Lower leg skin (tissue), 4 donors: ENCODE data around the gene CMIP. TPM values are rescaled to one million over a fixed set of nuclear protein-coding genes. Genes with fewer than 3 reads are reported as not detected.

Source experiments
- DNase-seq, 2 donors: peaks; one replicate each; pipeline ENCODE4 v3.0.0-alpha.2; 2019; ENCODE audit warnings: low spot score in 2 of 2
- H3K4me3 ChIP-seq: fragments of 200-600 bp; sonication (generic); 2 replicates; pipeline ENCODE4 v1.5.1; 2017; ENCODE audit warnings: mild to moderate bottlenecking, low read depth; ENCODE audit not compliant: poor library complexity, severe bottlenecking
- POLR2A ChIP-seq, 2 donors: fragments of 450-650 bp; IDR thresholded peaks; one replicate each; pipeline ENCODE4 v1.6.1; 2016 to 2017; ENCODE audit warnings: antibody characterized with exemption in 2 of 2, mild to moderate bottlenecking in 1 of 2, moderate library complexity in 1 of 2
- WGBS, 2 donors: methylation state at CpG; one replicate each; pipeline ENCODE4 v1.1.5; 2018; 5-methylcytosine and 5-hydroxymethylcytosine counted together
- intact Hi-C: fragments of 100-400 bp; cut with DNase I; formaldehyde crosslinking; loops from one replicate; pipeline ENCODE4 v1.15.0; 2023; ENCODE audit warnings: low total_unique reads
- total RNA-seq, 4 donors: library from RNA; depleted of rRNA; stranded (reverse); fragments of >200 nt; gene quantifications; one replicate each; pipeline ENCODE4 v1.1.0, GENCODE V29; 2016
- TF ChIP-seq, protein P1 (sequence below), 3 donors: fragments of 450-650 bp; IDR thresholded peaks; one replicate each; pipeline ENCODE4 v1.5.1; 2016; ENCODE audit warnings: antibody characterized with exemption in 3 of 3, mild to moderate bottlenecking in 3 of 3, moderate library complexity in 2 of 3

Gene CMIP
- total RNA-seq, 4 donors from 2014 or later = 53.7 to 115 (median 77.4) TPM

DNA sequence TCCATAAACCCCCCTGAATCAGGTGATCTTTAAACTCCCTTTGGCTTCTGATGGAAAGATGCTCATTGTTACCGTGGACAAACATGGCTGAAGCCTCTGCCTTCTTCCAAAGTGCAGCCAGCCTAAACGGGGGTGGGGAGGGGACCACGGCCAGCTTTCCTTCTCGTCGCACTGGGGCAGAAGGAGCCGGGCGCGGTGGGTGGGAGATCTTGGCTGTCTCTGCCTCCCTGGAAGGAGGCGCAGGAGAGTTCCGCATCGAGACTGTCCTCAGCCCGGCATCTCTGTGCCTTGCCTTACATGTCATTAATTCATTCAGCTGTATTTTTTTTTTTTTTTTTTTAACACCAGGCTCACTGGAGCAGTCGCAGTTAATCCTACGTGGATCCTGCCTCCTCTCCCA is 171.2 kb downstream of the CMIP start:
- no peak overlapping the region for H3K4me3 ChIP-seq
- no peak for DNase-seq
- TF ChIP-seq, protein P1, sequence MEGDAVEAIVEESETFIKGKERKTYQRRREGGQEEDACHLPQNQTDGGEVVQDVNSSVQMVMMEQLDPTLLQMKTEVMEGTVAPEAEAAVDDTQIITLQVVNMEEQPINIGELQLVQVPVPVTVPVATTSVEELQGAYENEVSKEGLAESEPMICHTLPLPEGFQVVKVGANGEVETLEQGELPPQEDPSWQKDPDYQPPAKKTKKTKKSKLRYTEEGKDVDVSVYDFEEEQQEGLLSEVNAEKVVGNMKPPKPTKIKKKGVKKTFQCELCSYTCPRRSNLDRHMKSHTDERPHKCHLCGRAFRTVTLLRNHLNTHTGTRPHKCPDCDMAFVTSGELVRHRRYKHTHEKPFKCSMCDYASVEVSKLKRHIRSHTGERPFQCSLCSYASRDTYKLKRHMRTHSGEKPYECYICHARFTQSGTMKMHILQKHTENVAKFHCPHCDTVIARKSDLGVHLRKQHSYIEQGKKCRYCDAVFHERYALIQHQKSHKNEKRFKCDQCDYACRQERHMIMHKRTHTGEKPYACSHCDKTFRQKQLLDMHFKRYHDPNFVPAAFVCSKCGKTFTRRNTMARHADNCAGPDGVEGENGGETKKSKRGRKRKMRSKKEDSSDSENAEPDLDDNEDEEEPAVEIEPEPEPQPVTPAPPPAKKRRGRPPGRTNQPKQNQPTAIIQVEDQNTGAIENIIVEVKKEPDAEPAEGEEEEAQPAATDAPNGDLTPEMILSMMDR (IDR thresholded peaks at IDR 0.05) = no peak
- no peak for TF ChIP-seq POLR2A (IDR thresholded peaks at IDR 0.05)
- intact Hi-C loops = no loop called here
- WGBS, 2 donors = 80 to 87% methylated on average over 14 of the region's 14 CpGs

DNA sequence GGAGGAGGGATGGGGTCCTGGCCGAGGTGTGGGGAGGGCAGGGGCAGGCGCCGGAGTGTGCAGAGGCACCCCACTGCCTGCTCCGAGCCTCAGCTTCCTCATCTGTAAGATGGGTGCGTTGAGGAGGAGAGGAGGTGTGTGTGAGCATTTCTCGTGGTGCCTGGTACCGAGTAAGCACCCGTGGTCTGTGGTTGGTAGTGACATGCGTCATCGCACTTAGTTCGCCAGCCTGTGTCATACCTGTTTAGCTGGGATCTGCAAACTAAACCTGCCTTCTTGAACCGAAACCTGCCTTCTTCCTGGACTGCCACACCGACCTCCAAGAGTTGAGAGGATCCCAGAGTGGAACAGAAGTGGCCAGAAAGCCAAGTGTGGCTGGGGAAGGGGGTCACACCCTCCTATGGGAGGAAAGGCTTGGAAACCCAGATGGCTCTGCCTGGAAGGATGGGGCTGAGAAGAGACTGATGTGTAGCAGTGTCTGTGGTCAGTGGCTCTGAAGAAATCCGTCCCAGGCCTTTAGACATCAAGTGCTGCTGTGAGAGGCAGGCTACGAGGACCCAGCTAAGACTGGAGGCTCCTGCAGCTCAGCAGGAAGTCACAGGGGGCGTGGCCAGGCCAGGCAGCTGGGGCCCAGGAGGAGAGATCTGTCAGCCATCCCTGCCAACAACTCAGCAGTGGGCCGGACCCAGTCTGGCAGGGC is 171.9 kb downstream of the CMIP start:
- no peak for DNase-seq
- H3K4me3 ChIP-seq = no peak overlapping the region
- no peak for TF ChIP-seq POLR2A (IDR thresholded peaks at IDR 0.05)
- TF ChIP-seq, protein P1 (IDR thresholded peaks at IDR 0.05) = no peak
- intact Hi-C loops = no loop called here
- 70 to 74% methylated on average over 17 of the region's 17 CpGs for WGBS, 2 donors

DNA sequence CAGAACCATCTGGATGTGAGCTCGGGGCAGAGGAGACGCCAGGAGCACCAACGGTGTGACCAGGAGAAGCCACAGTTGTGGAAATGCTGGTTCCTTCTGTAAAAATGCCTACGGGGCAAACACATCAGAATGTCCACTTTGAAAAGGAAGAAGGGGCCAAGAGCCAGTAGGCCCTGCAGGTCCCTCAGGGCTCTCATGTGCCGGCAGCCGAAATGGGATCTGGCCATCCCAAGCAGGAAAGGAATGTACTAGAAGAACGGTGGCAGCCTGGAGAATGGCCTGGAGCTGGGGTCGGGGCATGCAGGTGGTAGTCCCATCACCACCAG is 172.4 kb downstream of the CMIP start:
- no peak overlapping the region for H3K4me3 ChIP-seq
- TF ChIP-seq, protein P1 (IDR thresholded peaks at IDR 0.05) = no peak
- no peak for TF ChIP-seq POLR2A (IDR thresholded peaks at IDR 0.05)
- WGBS, 2 donors = 43 to 65% methylated on average over 7 to 8 of the region's 8 CpGs
- DNase-seq = no peak
- intact Hi-C loops = no loop called here

DNA sequence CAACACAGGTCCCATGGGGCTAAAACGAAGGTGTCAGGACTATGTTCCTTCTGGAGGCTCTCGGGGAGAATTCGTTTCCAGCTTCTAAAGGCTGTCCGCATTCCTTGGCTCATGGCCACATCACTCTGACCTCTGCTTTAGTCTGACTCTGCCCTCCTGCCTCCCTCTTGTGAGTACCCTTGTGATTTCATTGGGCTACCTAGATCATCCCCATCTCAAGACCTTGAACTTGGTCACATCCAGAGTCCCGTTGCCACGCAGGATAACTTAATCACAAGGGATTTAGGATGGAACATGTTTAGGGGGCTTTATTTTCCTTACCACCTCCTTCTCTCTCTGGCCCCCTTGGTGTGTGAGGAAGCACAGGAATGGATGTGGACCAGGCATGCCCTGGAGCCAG is 173.6 kb downstream of the CMIP start:
- WGBS, 2 donors = 78 to 86% methylated on average over 6 of the region's 6 CpGs
- intact Hi-C loops = no loop called here

DNA sequence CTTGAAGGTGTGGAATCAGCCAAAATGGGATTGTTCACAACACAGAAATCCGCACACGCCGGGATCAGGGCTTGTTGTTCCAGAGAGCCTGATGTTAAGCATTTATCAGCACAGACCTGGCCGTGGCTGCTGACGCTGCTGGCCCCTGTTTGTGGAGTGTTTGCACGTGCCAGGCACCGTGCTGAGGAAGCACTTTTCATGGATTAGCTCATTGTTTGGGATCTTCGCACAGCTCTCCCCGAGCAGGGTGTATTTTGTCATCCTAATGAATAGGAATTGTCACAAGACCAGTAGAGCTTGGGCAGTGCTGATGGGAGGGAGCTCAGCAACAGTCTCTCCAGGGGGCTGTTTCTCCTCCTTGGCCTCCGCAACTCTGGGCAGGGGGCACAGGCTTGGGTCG is 174.1 kb downstream of the CMIP start:
- no peak for DNase-seq
- intact Hi-C loops = no loop called here

More for the DNA sequence above, 173.6 kb downstream of the CMIP start:
- TF ChIP-seq, protein P1 (IDR thresholded peaks at IDR 0.05) = no peak
- no peak for TF ChIP-seq POLR2A (IDR thresholded peaks at IDR 0.05)
- DNase-seq = no peak
- no peak overlapping the region for H3K4me3 ChIP-seq

More for the DNA sequence above, 174.1 kb downstream of the CMIP start:
- WGBS, 2 donors = 48 to 59% methylated on average over 11 of the region's 11 CpGs
- H3K4me3 ChIP-seq = no peak overlapping the region
- no peak for TF ChIP-seq POLR2A (IDR thresholded peaks at IDR 0.05)
- TF ChIP-seq, protein P1 (IDR thresholded peaks at IDR 0.05) = no peak
